Measurements from ENCODE around the gene FYTTD1.

FYTTD1 gene

DNA sequence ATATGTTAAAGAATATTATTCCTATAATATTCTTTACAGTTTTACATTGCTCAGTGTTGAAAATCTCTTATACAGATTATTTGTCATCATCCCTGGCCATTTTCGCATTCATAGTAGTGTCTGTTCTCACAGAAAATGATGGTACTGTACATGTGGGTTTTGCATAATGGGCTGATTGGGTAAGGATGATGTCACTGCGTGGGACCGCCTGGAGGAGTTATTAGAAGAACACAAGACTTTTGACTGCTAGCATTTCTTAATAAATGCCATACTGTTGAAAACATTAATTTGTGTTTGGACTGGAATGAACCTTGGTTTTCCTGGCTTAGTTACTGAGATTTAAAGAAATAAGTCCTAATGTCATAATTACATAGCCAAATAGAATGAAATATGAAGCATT, 61.7 kb downstream of the FYTTD1 start:
- no peak overlapping the region for H3K4me3 ChIP-seq (ENCODE audit: low read depth, low read length)
- no peak for DNase-seq (ENCODE audit: low read depth)
- TF ChIP-seq, protein P1, sequence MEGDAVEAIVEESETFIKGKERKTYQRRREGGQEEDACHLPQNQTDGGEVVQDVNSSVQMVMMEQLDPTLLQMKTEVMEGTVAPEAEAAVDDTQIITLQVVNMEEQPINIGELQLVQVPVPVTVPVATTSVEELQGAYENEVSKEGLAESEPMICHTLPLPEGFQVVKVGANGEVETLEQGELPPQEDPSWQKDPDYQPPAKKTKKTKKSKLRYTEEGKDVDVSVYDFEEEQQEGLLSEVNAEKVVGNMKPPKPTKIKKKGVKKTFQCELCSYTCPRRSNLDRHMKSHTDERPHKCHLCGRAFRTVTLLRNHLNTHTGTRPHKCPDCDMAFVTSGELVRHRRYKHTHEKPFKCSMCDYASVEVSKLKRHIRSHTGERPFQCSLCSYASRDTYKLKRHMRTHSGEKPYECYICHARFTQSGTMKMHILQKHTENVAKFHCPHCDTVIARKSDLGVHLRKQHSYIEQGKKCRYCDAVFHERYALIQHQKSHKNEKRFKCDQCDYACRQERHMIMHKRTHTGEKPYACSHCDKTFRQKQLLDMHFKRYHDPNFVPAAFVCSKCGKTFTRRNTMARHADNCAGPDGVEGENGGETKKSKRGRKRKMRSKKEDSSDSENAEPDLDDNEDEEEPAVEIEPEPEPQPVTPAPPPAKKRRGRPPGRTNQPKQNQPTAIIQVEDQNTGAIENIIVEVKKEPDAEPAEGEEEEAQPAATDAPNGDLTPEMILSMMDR (IDR thresholded peaks at IDR 0.05; ENCODE audit: insufficient read depth, low read depth, low read length, missing control alignments), result no peak

DNA sequence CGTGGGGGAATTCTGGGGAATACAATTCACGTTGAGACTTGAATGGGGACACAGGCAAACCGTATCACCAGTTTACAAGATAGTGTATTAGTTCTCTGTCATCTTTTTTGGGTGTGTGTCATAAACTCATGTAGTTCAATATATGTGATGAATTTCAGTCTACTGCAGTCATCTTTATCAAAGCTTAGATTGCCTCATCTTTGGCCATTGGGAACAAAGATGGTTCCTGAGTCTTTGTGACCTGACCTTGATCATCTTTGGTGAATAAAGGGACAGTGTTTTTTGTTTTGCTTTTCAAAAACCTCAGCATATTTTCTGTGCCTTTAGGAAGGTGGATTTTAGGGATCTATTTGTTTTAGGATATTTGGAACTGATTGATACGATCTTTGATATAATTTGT, 64.7 kb downstream of the FYTTD1 start:
- H3K4me3 ChIP-seq (ENCODE audit: low read depth, low read length), result no peak overlapping the region
- no peak for DNase-seq (ENCODE audit: low read depth)
- TF ChIP-seq, protein P1 (IDR thresholded peaks at IDR 0.05; ENCODE audit: insufficient read depth, low read depth, low read length, missing control alignments), result no peak

DNA sequence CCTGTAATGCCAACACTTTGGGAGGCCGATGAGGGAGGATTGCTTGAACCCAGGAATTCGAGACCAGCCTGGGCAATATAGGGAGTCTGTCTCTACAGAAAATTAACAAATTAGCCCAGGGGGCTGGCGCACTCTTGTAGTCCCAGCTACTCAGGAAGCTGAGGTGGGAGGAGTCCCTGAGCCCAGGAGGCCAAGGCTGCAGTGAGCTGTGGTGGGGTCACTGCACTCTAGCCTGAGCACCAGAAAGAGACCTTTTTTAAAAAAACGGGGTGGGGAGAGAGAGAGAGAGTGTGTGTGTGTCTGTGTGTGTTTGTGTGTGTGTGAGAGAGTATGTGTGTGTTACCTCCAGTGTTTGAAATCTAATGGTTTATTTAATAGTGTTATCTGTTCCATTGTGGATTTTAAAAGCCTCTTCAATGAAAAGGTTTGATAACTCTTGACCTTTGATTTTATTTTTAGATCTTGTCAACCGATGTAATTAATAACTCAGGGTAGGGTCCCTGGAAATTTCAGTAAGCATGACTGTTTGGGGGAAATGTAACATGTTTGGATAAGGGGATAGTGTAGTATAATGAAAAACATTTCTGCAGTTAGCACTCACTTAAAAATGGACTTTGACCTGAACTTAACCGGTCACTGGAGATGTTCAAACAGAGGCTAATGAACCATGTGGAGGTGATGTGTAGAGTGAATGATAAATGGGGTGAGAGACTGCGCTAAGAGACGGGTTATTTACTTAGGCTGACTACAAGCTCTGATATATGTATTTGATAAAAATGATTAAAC, 71.1 kb downstream of the FYTTD1 start:
- no peak for DNase-seq (ENCODE audit: low read depth)
- TF ChIP-seq, protein P1 (IDR thresholded peaks at IDR 0.05; ENCODE audit: insufficient read depth, low read depth, low read length, missing control alignments), result no peak
- H3K4me3 ChIP-seq (ENCODE audit: low read depth, low read length), result no peak overlapping the region

DNA sequence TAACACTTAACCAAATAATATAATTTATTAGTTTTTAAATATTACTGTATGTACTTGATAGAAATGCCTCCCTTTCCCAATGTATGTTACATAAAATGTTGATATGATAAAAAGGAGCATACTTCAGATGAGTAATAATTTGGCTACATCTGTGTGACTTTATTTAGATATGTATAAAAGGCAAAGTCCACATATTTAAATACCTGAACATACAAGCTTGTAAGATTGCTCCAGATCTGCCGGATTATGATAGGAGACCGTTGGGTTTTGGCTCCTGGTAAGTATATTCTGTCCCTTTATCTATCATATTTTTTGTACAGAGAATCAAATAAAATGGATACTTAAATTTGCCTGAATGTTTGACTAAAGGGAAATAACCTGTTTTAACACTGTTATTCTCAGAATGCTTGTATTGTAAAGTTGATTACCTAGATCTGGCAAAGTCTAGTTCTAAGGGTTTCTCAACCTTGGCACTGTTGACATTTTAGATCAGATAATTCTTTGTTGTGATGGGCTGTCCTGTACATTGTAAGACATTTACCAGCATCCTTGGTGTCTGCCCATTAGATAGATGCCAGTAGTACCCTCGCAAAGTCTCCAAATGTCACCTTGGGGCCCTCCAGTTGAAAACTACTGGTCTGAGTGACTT, 79.8 kb downstream of the FYTTD1 start:
- H3K4me3 ChIP-seq (ENCODE audit: low read depth, low read length), result no peak overlapping the region
- no peak for DNase-seq (ENCODE audit: low read depth)
- TF ChIP-seq, protein P1 (IDR thresholded peaks at IDR 0.05; ENCODE audit: insufficient read depth, low read depth, low read length, missing control alignments), result no peak

DNA sequence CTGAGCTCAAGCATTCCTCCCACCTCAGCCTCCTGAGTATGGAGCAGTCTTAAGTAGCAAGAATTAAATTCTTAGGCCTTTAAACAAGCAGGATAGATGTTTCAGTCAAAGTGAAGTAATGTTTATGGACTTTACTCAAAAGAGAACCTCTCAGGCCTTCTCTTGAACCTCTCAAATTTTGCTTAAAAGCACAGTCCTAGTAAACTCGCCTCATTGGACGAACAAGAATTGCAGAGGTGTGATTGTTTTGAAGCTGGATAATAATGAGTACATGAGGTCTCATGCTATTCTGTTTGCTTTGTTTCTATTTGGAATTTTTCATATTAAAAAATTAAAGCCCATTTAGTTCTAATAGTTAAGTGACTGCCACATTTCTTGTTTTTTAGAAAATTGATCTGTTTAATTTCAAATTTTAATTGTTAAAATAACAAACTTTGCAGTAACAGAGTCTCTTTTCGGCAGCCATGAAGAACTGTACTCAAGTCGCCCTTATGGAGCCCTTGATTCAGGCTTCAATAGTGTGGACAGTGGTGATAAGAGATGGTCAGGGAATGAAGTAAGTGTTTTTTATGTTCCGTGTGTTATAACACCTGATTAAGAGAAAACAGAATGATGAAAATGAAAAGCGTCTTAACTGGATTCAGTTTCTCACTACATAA, 80.8 kb downstream of the FYTTD1 start:
- H3K4me3 ChIP-seq (ENCODE audit: low read depth, low read length), result no peak overlapping the region
- TF ChIP-seq, protein P1 (IDR thresholded peaks at IDR 0.05; ENCODE audit: insufficient read depth, low read depth, low read length, missing control alignments), result no peak
- DNase-seq (ENCODE audit: low read depth), result no peak

DNA sequence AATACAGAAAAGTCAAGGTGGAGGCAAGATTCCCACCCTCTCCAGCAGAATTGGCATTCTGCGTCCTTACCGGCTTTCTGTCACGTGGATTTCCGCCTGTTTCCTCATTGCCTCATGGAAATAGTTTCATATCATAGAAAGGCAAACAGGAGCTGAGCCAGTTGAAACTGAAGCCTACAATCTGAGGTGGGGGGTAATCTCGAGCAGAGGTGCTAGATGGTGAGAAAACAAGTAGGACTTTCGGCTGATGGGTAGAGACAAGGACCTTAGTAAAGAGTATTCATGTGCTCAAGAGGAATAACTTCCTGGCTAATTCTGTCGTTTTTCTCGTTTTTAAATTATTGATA, 81.3 kb downstream of the FYTTD1 start:
- no peak for DNase-seq (ENCODE audit: low read depth)
- TF ChIP-seq, protein P1 (IDR thresholded peaks at IDR 0.05; ENCODE audit: insufficient read depth, low read depth, low read length, missing control alignments), result no peak
- H3K4me3 ChIP-seq (ENCODE audit: low read depth, low read length), result no peak overlapping the region
